ENCODE measurements around the gene ATP1A2.

Gene ATP1A2

GRCh38 chr1:160134791-160135572 is 19.4 kb downstream of the ATP1A2 start:
- no peak overlapping the region for H3K4me3 Mint-ChIP-seq
- H3K4me1 Mint-ChIP-seq: no peaks in the 10 kb centered on the region
- H3K9me3 Mint-ChIP-seq: no peaks in the 10 kb centered on the region
- no peak for ATAC-seq
- H3K36me3 Mint-ChIP-seq: no peaks in the 10 kb centered on the region
- H3K27ac Mint-ChIP-seq: no peak overlapping the region
- DNase-seq (ENCODE audit: low spot score in 2 of 2): no peak

GRCh38 chr1:160136121-160136925 is 20.8 kb downstream of the ATP1A2 start:
- H3K4me3 Mint-ChIP-seq: no peak overlapping the region
- no peaks in the 10 kb centered on the region for H3K4me1 Mint-ChIP-seq
- no peaks in the 10 kb centered on the region for H3K9me3 Mint-ChIP-seq
- ATAC-seq (no peak), DNase-seq (ENCODE audit: low spot score in 2 of 2) (no peak)
- H3K36me3 Mint-ChIP-seq: no peaks in the 10 kb centered on the region
- H3K27ac Mint-ChIP-seq: no peak overlapping the region

DNA sequence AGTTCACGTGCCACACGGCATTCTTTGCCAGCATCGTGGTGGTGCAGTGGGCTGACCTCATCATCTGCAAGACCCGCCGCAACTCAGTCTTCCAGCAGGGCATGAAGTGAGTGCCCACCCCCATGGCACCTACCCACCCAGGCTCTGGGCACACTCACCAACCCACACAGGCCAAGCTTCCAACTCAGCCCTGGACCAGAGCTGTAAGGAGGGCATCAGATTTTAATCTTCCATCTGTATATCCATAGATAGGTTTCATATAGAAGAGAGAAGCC is 21.3 kb downstream of the ATP1A2 start:
- no peaks in the 10 kb centered on the region for H3K36me3 Mint-ChIP-seq
- H3K4me3 Mint-ChIP-seq: no peak overlapping the region
- ATAC-seq: no peak
- DNase-seq (ENCODE audit: low spot score in 2 of 2): no peak
- no peak overlapping the region for H3K27ac Mint-ChIP-seq
- no peaks in the 10 kb centered on the region for H3K9me3 Mint-ChIP-seq
- no peaks in the 10 kb centered on the region for H3K4me1 Mint-ChIP-seq

DNA sequence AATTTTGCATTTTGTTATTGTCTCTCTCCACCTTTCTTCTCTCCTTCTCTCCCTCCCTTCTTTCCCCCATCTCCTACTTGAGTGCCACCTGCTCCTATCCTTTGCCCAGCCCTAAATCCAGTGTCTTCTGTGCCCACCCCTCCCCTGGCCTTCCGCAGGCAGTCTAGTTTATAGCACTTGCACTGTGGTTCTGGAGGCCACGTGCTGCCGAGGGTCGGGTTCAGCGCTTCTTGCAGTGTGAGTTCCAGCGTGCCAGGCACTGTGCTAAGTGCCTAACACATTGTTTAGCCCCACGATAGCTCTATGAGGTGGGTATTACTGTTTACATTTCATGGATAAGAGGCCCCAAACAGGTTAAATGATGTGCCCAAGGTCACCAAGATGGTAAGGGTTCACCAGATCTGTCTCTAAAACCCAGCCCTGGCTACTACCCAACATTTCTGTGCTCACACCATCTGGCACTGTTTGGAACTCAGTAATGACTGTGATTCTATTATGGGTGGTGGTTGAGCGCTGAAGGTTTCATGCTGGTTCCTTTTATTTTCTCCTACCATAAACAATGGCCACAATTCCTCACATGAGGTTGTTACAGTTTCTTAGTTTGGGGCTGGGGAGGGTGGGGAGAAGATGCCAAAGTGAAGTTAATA is 21.8 kb downstream of the ATP1A2 start:
- DNase-seq (ENCODE audit: low spot score in 2 of 2) (no peak), ATAC-seq (no peak)
- Mint-ChIP-seq H3K27ac (no peak overlapping the region), H3K4me3 (no peak overlapping the region), H3K36me3 (no peaks in the 10 kb centered on the region), H3K4me1 (no peaks in the 10 kb centered on the region), H3K9me3 (no peaks in the 10 kb centered on the region)

DNA sequence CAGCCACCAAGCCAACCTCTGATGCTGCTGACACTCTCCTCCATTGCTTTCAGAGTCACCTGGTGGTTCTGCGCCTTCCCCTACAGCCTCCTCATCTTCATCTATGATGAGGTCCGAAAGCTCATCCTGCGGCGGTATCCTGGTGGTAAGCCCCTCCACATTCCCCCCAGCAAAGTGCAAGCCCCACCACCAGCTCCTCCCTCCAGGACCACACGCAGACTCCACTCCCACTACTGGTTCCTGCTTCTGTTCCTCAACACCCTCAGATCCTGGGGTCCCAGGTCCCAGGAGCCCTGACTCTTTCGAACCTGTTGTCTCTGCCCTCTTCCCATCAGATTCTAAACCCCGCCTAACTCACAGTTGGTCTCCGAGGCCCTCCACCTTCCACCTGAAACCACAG is 24.3 kb downstream of the ATP1A2 start:
- ATAC-seq: no peak
- Mint-ChIP-seq H3K27ac (no peak overlapping the region), H3K36me3 (no peaks in the 10 kb centered on the region)

GRCh38 chr1:160143695-160144094 is 28.1 kb downstream of the ATP1A2 start:
- H3K9me3 Mint-ChIP-seq: no peaks in the 10 kb centered on the region
- ATAC-seq (no peak), DNase-seq (ENCODE audit: low spot score in 2 of 2) (no peak)
- H3K27ac Mint-ChIP-seq: no peak overlapping the region
- H3K36me3 Mint-ChIP-seq: no peaks in the 10 kb centered on the region
- H3K4me1 Mint-ChIP-seq: no peaks in the 10 kb centered on the region
- no peak overlapping the region for H3K4me3 Mint-ChIP-seq

More for the DNA sequence above, 24.3 kb downstream of the ATP1A2 start:
- no peak for DNase-seq (ENCODE audit: low spot score in 2 of 2)
- Mint-ChIP-seq H3K9me3 (no peaks in the 10 kb centered on the region), H3K4me3 (no peak overlapping the region), H3K4me1 (no peaks in the 10 kb centered on the region)

DNA sequence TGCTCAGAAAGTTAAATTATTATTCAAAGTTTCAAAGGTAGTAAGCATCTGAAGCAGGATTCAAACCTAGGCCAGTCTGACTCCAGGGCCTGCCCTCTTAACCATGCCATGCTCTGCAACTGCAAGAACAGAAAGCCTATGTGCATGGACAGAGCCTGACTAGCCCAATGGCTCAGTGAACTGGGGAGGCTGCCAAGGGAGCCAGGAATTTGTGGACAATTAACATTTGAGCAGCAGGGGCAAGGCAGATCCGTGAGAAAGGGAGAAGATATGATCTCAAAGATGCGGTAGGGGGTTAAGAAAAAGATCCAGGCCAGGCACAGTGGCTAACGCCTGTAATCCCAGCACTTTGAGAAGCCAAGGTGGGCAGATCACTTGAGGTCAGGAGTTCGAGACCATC is 29.4 kb downstream of the ATP1A2 start:
- no peak for DNase-seq (ENCODE audit: low spot score in 2 of 2)
- Mint-ChIP-seq H3K9me3 (no peaks in the 10 kb centered on the region), H3K36me3 (no peaks in the 10 kb centered on the region), H3K4me1 (no peaks in the 10 kb centered on the region), H3K27ac (no peak overlapping the region), H3K4me3 (no peak overlapping the region)
- ATAC-seq: no peak

GRCh38 chr1:160146107-160146506 is 30.5 kb downstream of the ATP1A2 start:
- Mint-ChIP-seq H3K4me1 (no peaks in the 10 kb centered on the region), H3K9me3 (no peaks in the 10 kb centered on the region), H3K4me3 (no peak overlapping the region), H3K36me3 (no peaks in the 10 kb centered on the region), H3K27ac (no peak overlapping the region)
- ATAC-seq (no peak), DNase-seq (ENCODE audit: low spot score in 2 of 2) (no peak)

DNA sequence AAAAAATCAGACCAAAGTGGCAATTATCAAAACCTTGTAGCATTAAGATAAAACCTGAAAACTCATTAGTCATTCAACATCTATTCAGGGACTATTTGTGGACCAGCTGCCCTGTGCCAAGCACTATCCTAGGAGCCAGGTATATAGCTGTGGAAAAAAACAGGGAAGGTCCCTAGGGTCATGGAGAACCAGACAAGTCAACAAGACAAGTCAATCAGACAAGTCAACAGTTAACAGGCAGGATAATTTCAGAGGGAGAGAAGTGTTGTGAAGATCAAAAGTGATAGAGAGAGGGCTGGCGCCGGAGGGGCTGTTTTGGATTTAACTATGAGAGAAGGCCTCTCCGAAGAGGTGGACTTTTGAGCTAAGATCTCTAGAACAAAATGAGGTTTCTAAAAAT is 32.6 kb downstream of the ATP1A2 start:
- no peaks in the 10 kb centered on the region for H3K9me3 Mint-ChIP-seq
- H3K4me3 Mint-ChIP-seq: no peak overlapping the region
- H3K36me3 Mint-ChIP-seq: no peaks in the 10 kb centered on the region
- ATAC-seq (no peak), DNase-seq (ENCODE audit: low spot score in 2 of 2) (no peak)
- no peak overlapping the region for H3K27ac Mint-ChIP-seq
- no peaks in the 10 kb centered on the region for H3K4me1 Mint-ChIP-seq

DNA sequence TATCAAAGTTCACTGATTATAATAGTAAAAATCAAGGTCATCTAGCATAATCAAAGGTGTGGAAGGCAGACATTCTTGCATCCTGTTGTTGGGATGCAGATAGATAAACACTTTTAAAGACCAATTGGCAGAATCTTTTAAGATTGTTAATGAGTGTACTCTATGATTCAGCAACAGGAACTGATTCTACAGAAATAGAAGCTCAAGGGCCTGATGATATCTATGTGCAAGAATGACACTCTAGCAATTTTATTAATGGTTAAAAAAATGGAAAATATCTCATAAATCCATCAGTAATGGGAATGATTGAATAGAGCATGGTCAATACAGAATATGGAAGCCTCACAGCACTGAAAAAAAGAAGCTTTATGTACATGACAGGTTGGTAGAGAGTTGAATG is 33.7 kb downstream of the ATP1A2 start:
- H3K4me3 Mint-ChIP-seq: no peak overlapping the region
- no peak overlapping the region for H3K27ac Mint-ChIP-seq
- no peaks in the 10 kb centered on the region for H3K9me3 Mint-ChIP-seq
- no peaks in the 10 kb centered on the region for H3K36me3 Mint-ChIP-seq
- H3K4me1 Mint-ChIP-seq: no peaks in the 10 kb centered on the region
- no peak for ATAC-seq
- DNase-seq (ENCODE audit: low spot score in 2 of 2): no peak

- Mint-ChIP-seq H3K9me3 (no peaks in the 10 kb centered on the region), H3K36me3 (no peaks in the 10 kb centered on the region), H3K4me1 (no peaks in the 10 kb centered on the region), H3K4me3 (no peak overlapping the region), H3K27ac (no peak overlapping the region)
- ATAC-seq (no peak), DNase-seq (ENCODE audit: low spot score in 2 of 2) (no peak)
These were observed 34.2 kb downstream of the ATP1A2 start for GRCh38 chr1:160149716-160150115.

- no peak for ATAC-seq
- Mint-ChIP-seq H3K4me3 (no peak within 1 kb of the TSS), H3K4me1 (no peaks in the 10 kb centered on the region), H3K36me3 (no peaks in the 10 kb centered on the region), H3K9me3 (no peaks in the 10 kb centered on the region), H3K27ac (no peak within 1 kb of the TSS)
- no peak for DNase-seq (ENCODE audit: low spot score in 2 of 2)
These were observed 35.7 kb downstream of the ATP1A2 start, which contains the start of gene ATP1A4 for GRCh38 chr1:160151303-160151702. Gene ATP1A4 (plus strand): TSS chr1:160151603. CDS start chr1:160152041, 438 bp downstream.

- no peak for ATAC-seq
- Mint-ChIP-seq H3K4me1 (no peaks in the 10 kb centered on the region), H3K9me3 (no peaks in the 10 kb centered on the region), H3K4me3 (no peak overlapping the region), H3K27ac (no peak overlapping the region), H3K36me3 (no peaks in the 10 kb centered on the region)
- DNase-seq (ENCODE audit: low spot score in 2 of 2): no peak
These were observed 39.2 kb downstream of the ATP1A2 start for GRCh38 chr1:160154790-160155189.

- Mint-ChIP-seq H3K27ac (no peak overlapping the region), H3K36me3 (no peaks in the 10 kb centered on the region), H3K4me3 (no peak overlapping the region), H3K4me1 (no peaks in the 10 kb centered on the region), H3K9me3 (no peaks in the 10 kb centered on the region)
- DNase-seq (ENCODE audit: low spot score in 2 of 2) (no peak), ATAC-seq (no peak)
These were observed 40.8 kb downstream of the ATP1A2 start for GRCh38 chr1:160156361-160156760.

GRCh38 chr1:160157174-160157573 is 41.6 kb downstream of the ATP1A2 start:
- Mint-ChIP-seq H3K4me1 (no peaks in the 10 kb centered on the region), H3K36me3 (no peaks in the 10 kb centered on the region), H3K4me3 (no peak overlapping the region), H3K9me3 (no peaks in the 10 kb centered on the region), H3K27ac (no peak overlapping the region)
- ATAC-seq (no peak), DNase-seq (ENCODE audit: low spot score in 2 of 2) (no peak)

DNA sequence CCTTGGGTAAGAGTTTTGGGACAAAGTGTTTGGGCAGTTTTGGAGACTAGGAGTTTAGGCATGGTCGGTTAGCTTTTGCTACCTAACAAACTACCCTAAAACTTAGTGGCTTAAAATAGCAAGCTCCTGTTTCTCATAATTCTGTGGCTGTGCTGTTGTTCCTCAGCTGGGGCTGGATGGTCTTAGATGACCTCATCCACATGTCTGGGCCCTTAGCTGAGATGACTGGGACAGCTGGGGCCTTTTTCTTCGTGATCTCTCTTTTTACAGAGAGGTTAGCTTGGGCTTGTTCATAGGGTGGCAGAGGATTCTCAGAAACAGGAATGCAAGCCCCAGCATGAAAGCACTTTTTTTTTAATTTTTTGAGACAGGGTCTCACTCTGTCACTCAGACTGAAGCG is 42.5 kb downstream of the ATP1A2 start:
- ATAC-seq (no peak), DNase-seq (ENCODE audit: low spot score in 2 of 2) (no peak)
- no peaks in the 10 kb centered on the region for H3K36me3 Mint-ChIP-seq
- H3K27ac Mint-ChIP-seq: no peak overlapping the region
- H3K4me3 Mint-ChIP-seq: no peak overlapping the region
- no peaks in the 10 kb centered on the region for H3K4me1 Mint-ChIP-seq
- no peaks in the 10 kb centered on the region for H3K9me3 Mint-ChIP-seq

Data from stimulated activated effector memory CD8-positive, alpha-beta T cell treated with anti-CD3 and anti-CD28 coated beads, Interleukin-12 subunit alpha, Interleukin-12 subunit beta, amount 100 ng/mL, for 72 hours (primary cell).